ENCODE results near the gene CDO1. TPM values are rescaled to one million over a fixed set of nuclear protein-coding genes. Genes with fewer than 3 reads are reported as not detected.

CDO1 gene
- total RNA-seq, 2 experiments from 2014 or later, result not detected

GRCh38 chr5:115842089-115842935, 25.9 kb upstream of the CDO1 start:
- peak overlapping the region; percentile 50 for H2AFZ ChIP-seq (ENCODE audit: low read length)
- H3K9me2 ChIP-seq (ENCODE audit: insufficient read depth, low read length), result no peaks in the 10 kb centered on the region
- H3K4me3 ChIP-seq (ENCODE audit: low read depth, low read length, poor library complexity, severe bottlenecking), result peak overlapping the region; percentile 90
- H3K27ac ChIP-seq (ENCODE audit: low read depth, low read length, poor library complexity, severe bottlenecking), result peak overlapping the region; percentile 80
- H4K20me1 ChIP-seq (ENCODE audit: insufficient read depth, low read length), result peaks cover 34% of the 10 kb centered on the region
- peak overlapping the region; percentile 81 for H3K4me2 ChIP-seq (ENCODE audit: low read length)
- TF ChIP-seq EZH2phosphoT487 (IDR thresholded peaks at IDR 0.05; ENCODE audit: borderline replicate concordance, low read depth, low read length), result no peak
- peak; percentile 35; the same call in 1 of the 2 replicates for TF ChIP-seq CTCF (conservative IDR thresholded peaks at IDR 0.05; ENCODE audit: low read length)
- peak; percentile 61 for DNase-seq (ENCODE audit: low spot score)
- ChIA-PET CTCF (ENCODE audit: unreplicated experiment) (no interaction called here), POLR2A (interaction anchor here (0.6 to 1.5 kb wide), 10 partner anchors 10 to 219 kb away, joined by 3 to 5 read pairs (median 3); no protein-coding TSS in a partner anchor)
- intact Hi-C loops (cut with micrococcal nuclease; ENCODE audit: unreplicated experiment), result loop anchor here (5.0 kb wide), 2 partner anchors 195 to 545 kb away; partner anchors contain the start of gene CCDC112
- H3K9me3 ChIP-seq (ENCODE audit: low read length), result no peaks in the 10 kb centered on the region
- BruUV-seq (replicated peaks), result no TSS peak
- peaks cover 13% of the 10 kb centered on the region for H3K36me3 ChIP-seq (ENCODE audit: insufficient read depth, low read length)
- H3K4me1 ChIP-seq (ENCODE audit: insufficient read depth, low read length, poor library complexity, severe bottlenecking), result peaks cover 57% of the 10 kb centered on the region
- H3K79me2 ChIP-seq (ENCODE audit: insufficient read depth, low read depth, low read length), result peaks cover 90% of the 10 kb centered on the region

GRCh38 chr5:115841382-115842088, 25.1 kb upstream of the CDO1 start, which contains the start of the genes AP3S1 and ATG12:
AP3S1 (plus strand) TSS chr5:115841935; CDS start chr5:115842038, 103 bp downstream.
ATG12 (minus strand) TSS chr5:115841565; CDS start chr5:115841552, 13 bp downstream.
- peak within 1 kb of the TSS; percentile 90 for H3K4me3 ChIP-seq (ENCODE audit: low read depth, low read length, poor library complexity, severe bottlenecking)
- BruUV-seq (replicated peaks), result no TSS peak
- peak within 1 kb of the TSS; percentile 80 for H3K27ac ChIP-seq (ENCODE audit: low read depth, low read length, poor library complexity, severe bottlenecking)
- DNase-seq (ENCODE audit: low spot score), result peak; percentile 95
- CTCF ChIA-PET (ENCODE audit: unreplicated experiment), result no interaction called here
- H2AFZ ChIP-seq (ENCODE audit: low read length), result peak within 1 kb of the TSS; percentile 50
- H3K79me2 ChIP-seq (ENCODE audit: insufficient read depth, low read depth, low read length), result peaks cover 90% of the 10 kb centered on the region
- no peaks in the 10 kb centered on the region for H3K9me3 ChIP-seq (ENCODE audit: low read length)
- intact Hi-C loops (cut with micrococcal nuclease; ENCODE audit: unreplicated experiment), result loop anchor here (2.0 to 5.0 kb wide), 6 partner anchors 196 to 544 kb away; partner anchors contain the start of genes CCDC112, COMMD10, FEM1C and TMED7
- POLR2A ChIA-PET, result interaction anchor here (0.8 to 1.3 kb wide), 5 partner anchors 33 to 218 kb away, joined by 3 to 5 read pairs (median 3); partner anchors contain the start of gene TMED7
- no peaks in the 10 kb centered on the region for H3K9me2 ChIP-seq (ENCODE audit: insufficient read depth, low read length)
- H3K4me1 ChIP-seq (ENCODE audit: insufficient read depth, low read length, poor library complexity, severe bottlenecking), result peaks cover 57% of the 10 kb centered on the region
- no peak for TF ChIP-seq CTCF (conservative IDR thresholded peaks at IDR 0.05; ENCODE audit: low read length)
- no peak for TF ChIP-seq EZH2phosphoT487 (IDR thresholded peaks at IDR 0.05; ENCODE audit: borderline replicate concordance, low read depth, low read length)
- peak within 1 kb of the TSS; percentile 81 for H3K4me2 ChIP-seq (ENCODE audit: low read length)
- peaks cover 34% of the 10 kb centered on the region for H4K20me1 ChIP-seq (ENCODE audit: insufficient read depth, low read length)
- H3K36me3 ChIP-seq (ENCODE audit: insufficient read depth, low read length), result peaks cover 21% of the 10 kb centered on the region

Data from OCI-LY7 (cell line).